K562 (cell line): ENCODE results near the gene FGF11. TPM values are rescaled to one million over a fixed set of nuclear protein-coding genes. Genes with fewer than 3 reads are reported as not detected.

Source experiments
- CEBPZ ChIP-seq: fragments of 150-350 bp; IDR thresholded peaks from 2 replicates; pipeline ENCODE4 v1.6.1; 2014; ENCODE audit warnings: low read depth, mild to moderate bottlenecking, low read length, borderline replicate concordance
- FIP1L1 ChIP-seq: fragments of 200-400 bp; formaldehyde crosslinking; IDR thresholded peaks from 2 replicates; pipeline ENCODE4 v1.6.1; 2018; ENCODE audit warnings: mild to moderate bottlenecking, low read depth, low read length; ENCODE audit not compliant: poor library complexity, severe bottlenecking
- FOXK2 ChIP-seq, 2 experiments: fragments of 450-650 bp; IDR thresholded peaks in 1 of 2; conservative IDR thresholded peaks in 1 of 2; 2 replicates each; pipeline ENCODE4 v1.6.1; 2016; ENCODE audit warnings: low read depth in 2 of 2, mild to moderate bottlenecking in 1 of 2
- HEY1 ChIP-seq: fragments of 250-450 bp; sonication (Bioruptor Pico); IDR thresholded peaks from 2 replicates; pipeline ENCODE4 v1.5.0; 2020; ENCODE audit warnings: mild to moderate bottlenecking, moderate library complexity, borderline replicate concordance
- HINFP ChIP-seq: fragments of 450-650 bp; conservative IDR thresholded peaks from 2 replicates; pipeline ENCODE4 v1.6.1; 2016; ENCODE audit warnings: missing genetic modification characterization, low read depth, mild to moderate bottlenecking, control low read depth, missing compliant biosample characterization
- HMG20A ChIP-seq: fragments of 450-650 bp; formaldehyde crosslinking; conservative IDR thresholded peaks from 2 replicates; pipeline ENCODE4 v1.4.0; 2020; ENCODE audit warnings: mild to moderate bottlenecking, mixed read lengths
- JUN ChIP-seq, 2 experiments: sonication (generic) in 1 of 2; formaldehyde crosslinking in 1 of 2; IDR thresholded peaks; 2 replicates each; pipeline versions ENCODE4 v1.6.1 to v1.8.0; 2012 to 2022; ENCODE audit warnings: borderline replicate concordance in 2 of 2, mild to moderate bottlenecking in 2 of 2, improper control_type of control experiment in 1 of 2, low read depth in 1 of 2, low read length in 1 of 2, missing genetic modification reagents in 1 of 2
- KAT8 ChIP-seq: fragments of 450-650 bp; IDR thresholded peaks from 2 replicates; pipeline ENCODE4 v1.6.1; 2016; ENCODE audit warnings: low read depth, mild to moderate bottlenecking
- NR3C1 ChIP-seq: sonication (generic); formaldehyde crosslinking; IDR thresholded peaks from 2 replicates; pipeline ENCODE4 v1.8.1; 2022; ENCODE audit warnings: missing genetic modification reagents
- OTX1 ChIP-seq: fragments of 450-650 bp; formaldehyde crosslinking; IDR thresholded peaks from 2 replicates; pipeline ENCODE4 v1.4.0; 2022; ENCODE audit warnings: mild to moderate bottlenecking
- PYGO2 ChIP-seq: fragments of 450-650 bp; IDR thresholded peaks from 2 replicates; pipeline ENCODE4 v1.6.1; 2016; ENCODE audit warnings: mild to moderate bottlenecking, missing genetic modification characterization, moderate library complexity, missing compliant biosample characterization
- RB1 ChIP-seq: fragments of 450-650 bp; IDR thresholded peaks from 2 replicates; pipeline ENCODE4 v1.6.1; 2017; ENCODE audit warnings: low read depth, mild to moderate bottlenecking
- SMC3 ChIP-seq: conservative IDR thresholded peaks from 2 replicates; pipeline ENCODE4 v1.6.1; 2011; ENCODE audit warnings: low read depth, low read length, improper control_type of control experiment; ENCODE audit not compliant: insufficient read depth
- SREBF1 ChIP-seq: fragments of 150-350 bp; IDR thresholded peaks from 2 replicates; pipeline ENCODE4 v1.6.1; 2014; ENCODE audit warnings: antibody characterized with exemption, low read depth, low read length, borderline replicate concordance
- TCF15 ChIP-seq: fragments of 250-450 bp; sonication (Bioruptor Pico); IDR thresholded peaks from 2 replicates; pipeline ENCODE4 v1.8.0; 2022; ENCODE audit warnings: moderate library complexity, mild to moderate bottlenecking, inconsistent platforms
- TCF3 ChIP-seq: sonication (generic); formaldehyde crosslinking; IDR thresholded peaks from 2 replicates; pipeline ENCODE4 v1.4.0; 2020; ENCODE audit warnings: mild to moderate bottlenecking, missing genetic modification reagents
- ZNF311 ChIP-seq: fragments of 250-450 bp; sonication (Bioruptor Pico); IDR thresholded peaks from 2 replicates; pipeline ENCODE4 v1.4.0; 2020; ENCODE audit warnings: mild to moderate bottlenecking, moderate library complexity
- ZNF347 ChIP-seq: fragments of 450-650 bp; formaldehyde crosslinking; IDR thresholded peaks from 2 replicates; pipeline ENCODE4 v1.4.0; 2020; ENCODE audit warnings: low read depth, mild to moderate bottlenecking, moderate library complexity
- ZNF586 ChIP-seq: fragments of 450-650 bp; formaldehyde crosslinking; conservative IDR thresholded peaks from 2 replicates; pipeline ENCODE4 v1.4.0; 2020; ENCODE audit warnings: mild to moderate bottlenecking, moderate library complexity
- ZNF589 ChIP-seq: fragments of 200-800 bp; sonication (Bioruptor generic); IDR thresholded peaks from 2 replicates; pipeline ENCODE4 v1.6.1; 2016; ENCODE audit warnings: low read depth, missing genetic modification characterization, missing compliant biosample characterization
- ZNF644 ChIP-seq: fragments of 200-800 bp; sonication (Bioruptor generic); IDR thresholded peaks from 2 replicates; pipeline ENCODE4 v1.6.1; 2016; ENCODE audit warnings: low read depth, missing genetic modification characterization, missing compliant biosample characterization
- ZSCAN32 ChIP-seq: fragments of 450-650 bp; formaldehyde crosslinking; IDR thresholded peaks from 2 replicates; pipeline ENCODE4 v1.4.0; 2020; ENCODE audit warnings: mild to moderate bottlenecking, moderate library complexity
- polyA plus RNA-seq, 8 experiments: library from polyadenylated mRNA; depleted of rRNA in 4 of 8; stranded (reverse) in 5 of 8; unstranded in 3 of 8; fragments of >200 nt; fragmentation: Nextera tagmentation in 2 of 8; fragmentation: Illumina TruSeq in 1 of 8; extraction: Ambion mirVana in 2 of 8; extraction: Trizol in 1 of 8; gene quantifications; 2 replicates each; pipeline versions ENCODE4 v1.2.1 to v1.2.3, GENCODE V29; 2011 to 2014; ENCODE audit warnings: inconsistent platforms in 1 of 8, missing spikeins in 1 of 8
- total RNA-seq, 7 experiments: library from RNA; depleted of rRNA in 6 of 7; stranded (reverse); fragments of >200 nt in 6 of 7; fragmentation: Illumina TruSeq in 2 of 7; extraction: Trizol in 2 of 7; gene quantifications; 2 replicates each; pipeline versions ENCODE4 v1.2.1 to v1.2.3, GENCODE V29; 2011 to 2021; ENCODE audit warnings: low replicate concordance in 1 of 7

Gene FGF11
- total and polyA plus RNA-seq, 9 of the 15 experiments (the other 6 are each of a cell fraction or from before 2014, with no cell fraction given) = 1.2 to 7.5 (median 3.0) TPM

DNA sequence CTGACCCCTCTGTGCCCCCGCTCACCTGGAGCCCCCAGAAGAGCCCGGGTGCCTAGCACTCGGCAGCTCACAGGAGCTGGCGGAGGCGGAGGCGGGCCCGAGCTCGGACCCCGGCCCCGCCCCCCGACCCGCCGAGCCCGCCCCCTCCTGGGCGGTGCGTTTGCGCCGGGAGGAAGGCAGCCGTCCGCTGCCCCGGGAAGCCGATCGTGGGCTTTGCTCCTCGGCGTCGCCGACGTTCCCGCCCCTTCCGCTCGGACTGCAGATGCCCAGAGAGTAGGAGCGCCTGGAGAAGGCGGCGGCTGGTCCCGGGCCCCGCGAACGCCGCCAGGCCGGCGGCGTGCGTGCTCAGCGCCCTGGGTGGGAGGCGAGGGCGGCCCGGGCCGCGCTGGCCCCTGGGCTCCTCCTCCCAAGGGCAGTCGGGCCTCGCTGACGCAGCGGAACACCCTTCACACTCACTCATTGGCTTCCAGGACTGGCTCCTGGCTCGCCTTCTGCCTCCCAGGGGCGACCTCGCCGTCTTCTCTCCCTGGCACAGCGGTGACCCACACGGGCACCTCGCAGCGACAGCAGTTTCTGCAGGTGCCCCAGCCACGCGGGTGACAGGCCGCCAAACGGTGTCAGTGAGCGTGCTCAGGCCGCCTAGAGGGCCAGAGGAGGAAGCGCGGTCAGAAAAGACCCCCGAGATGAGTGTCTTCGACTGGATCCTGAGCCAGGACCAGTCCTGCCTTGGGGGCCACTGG, 44.7 kb upstream of the FGF11 start, which contains the start of gene PLSCR3 (continued):
- TF ChIP-seq SREBF1 = no peak
- TF ChIP-seq TCF3 = no peak
- TF ChIP-seq KAT8 = no peak
- TF ChIP-seq HINFP (tag) = no peak
- TF ChIP-seq JUN (IDR thresholded peaks at IDR 0.05; ENCODE audit: borderline replicate concordance, low read depth, low read length) = no peak
- no peak for TF ChIP-seq JUN (CRISPR knock-in tag; IDR thresholded peaks at IDR 0.05; ENCODE audit: borderline replicate concordance)
- TF ChIP-seq ZNF644 (tag) = no peak
- no peak for TF ChIP-seq HEY1 (CRISPR knock-in tag)
- no peak for TF ChIP-seq ZNF347 (CRISPR knock-in tag)
- no peak for TF ChIP-seq SMC3
- no peak for TF ChIP-seq ZNF311 (CRISPR knock-in tag)
- TF ChIP-seq HMG20A = no peak
- no peak for TF ChIP-seq FIP1L1
- TF ChIP-seq ZNF589 (CRISPR knock-in tag) = no peak
- TF ChIP-seq TCF15 (CRISPR knock-in tag) = no peak
- TF ChIP-seq ZSCAN32 = no peak
- no peak for TF ChIP-seq OTX1 (CRISPR knock-in tag)
- no peak for TF ChIP-seq PYGO2 (tag)
- TF ChIP-seq RB1 = peak; percentile 44; the same call in 1 of the 2 replicates
- no peak for TF ChIP-seq CEBPZ
- TF ChIP-seq NR3C1 (CRISPR knock-in tag) = 0 out of 2 replicates have a peak, but pooled peaks have one; percentile 46
- no peak for TF ChIP-seq FOXK2 (conservative IDR thresholded peaks at IDR 0.05 in 1 of 2, IDR thresholded peaks at IDR 0.05 in 1 of 2; ENCODE audit: low read depth in 2 of 2)
- TF ChIP-seq ZNF586 (CRISPR knock-in tag) = no peak
